GM20431 (cell line): ENCODE data around the gene INPP5K.
"Not testable (repeated sequence)": the region's sequence is repeated elsewhere in the genome, so short reads cannot be mapped to it uniquely, and the experiment has no call there.

ENCODE experiments used
- in situ Hi-C: fragments of 300-500 bp; cut with MseI, MboI; formaldehyde crosslinking; loops from one replicate; pipeline ENCODE4 v1.15.0; 2020; ENCODE audit warnings: low sequenced_read_pairs; ENCODE audit not compliant: unreplicated experiment

The INPP5K gene

GRCh38 chr17:1551741-1552140 lies 35.3 kb upstream of the INPP5K start:
- in situ Hi-C loops, result no loop called here

DNA sequence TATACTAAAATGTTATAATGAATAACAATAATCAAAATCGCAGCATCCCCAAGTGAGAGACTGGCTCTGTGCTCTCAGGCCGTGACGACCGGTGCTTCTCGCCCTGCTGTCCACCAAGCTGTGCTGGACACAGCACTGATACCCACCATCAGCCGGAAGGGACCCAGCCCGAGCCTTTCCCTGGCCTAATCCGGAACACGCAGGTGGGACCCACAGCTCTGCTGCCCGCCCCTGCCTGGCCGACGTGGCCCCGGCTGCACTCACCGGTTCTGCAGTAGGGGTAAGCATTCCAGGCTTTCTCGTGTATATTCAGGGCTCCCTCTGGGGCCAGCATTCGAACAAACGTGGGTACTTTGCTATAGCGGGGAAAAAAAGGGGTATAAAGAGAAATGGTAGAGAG lies 31.6 kb upstream of the INPP5K start:
- in situ Hi-C loops, result no loop called here

- in situ Hi-C loops, result no loop called here
Measured at GRCh38 chr17:1546292-1546922, 30.0 kb upstream of the INPP5K start.

DNA sequence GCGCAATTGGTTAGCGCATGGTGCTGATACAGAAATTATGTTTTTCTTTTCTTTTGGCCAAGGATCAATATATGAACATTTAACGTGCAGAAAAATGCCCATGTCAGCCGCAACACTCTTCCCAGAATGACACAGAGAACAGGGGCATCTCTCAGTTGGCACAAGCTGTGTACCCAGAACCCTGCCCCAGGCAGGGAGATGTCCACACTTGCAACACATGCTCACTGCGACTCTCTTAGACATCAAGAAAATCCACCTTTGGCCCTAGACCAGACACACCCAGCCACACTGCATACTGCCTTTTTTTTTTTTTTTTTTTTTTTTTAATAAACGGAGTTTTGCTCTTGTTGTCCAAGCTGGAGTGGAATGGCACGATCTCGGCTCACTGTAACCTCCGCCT lies 29.2 kb upstream of the INPP5K start:
- in situ Hi-C loops, result no loop called here

DNA sequence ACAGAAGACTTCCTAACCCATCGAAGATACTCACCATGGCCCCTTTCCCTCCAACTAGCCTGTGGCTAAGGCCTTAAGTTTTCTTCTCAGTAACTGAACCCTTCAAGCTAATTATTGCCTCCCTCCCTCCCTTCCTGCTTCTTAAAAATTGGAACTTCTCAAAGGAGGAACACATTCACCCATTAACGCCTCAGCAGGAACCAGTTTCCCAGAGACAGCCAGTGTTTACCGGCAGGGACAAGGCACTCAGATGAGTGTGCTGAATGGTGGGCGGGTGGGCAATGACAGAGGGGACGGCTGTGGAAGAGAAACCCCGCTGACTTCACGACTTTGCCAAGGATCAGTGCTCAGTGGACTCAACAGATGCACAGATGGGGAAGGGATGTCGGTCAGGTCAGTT lies 25.9 kb upstream of the INPP5K start:
- in situ Hi-C loops, result no loop called here

DNA sequence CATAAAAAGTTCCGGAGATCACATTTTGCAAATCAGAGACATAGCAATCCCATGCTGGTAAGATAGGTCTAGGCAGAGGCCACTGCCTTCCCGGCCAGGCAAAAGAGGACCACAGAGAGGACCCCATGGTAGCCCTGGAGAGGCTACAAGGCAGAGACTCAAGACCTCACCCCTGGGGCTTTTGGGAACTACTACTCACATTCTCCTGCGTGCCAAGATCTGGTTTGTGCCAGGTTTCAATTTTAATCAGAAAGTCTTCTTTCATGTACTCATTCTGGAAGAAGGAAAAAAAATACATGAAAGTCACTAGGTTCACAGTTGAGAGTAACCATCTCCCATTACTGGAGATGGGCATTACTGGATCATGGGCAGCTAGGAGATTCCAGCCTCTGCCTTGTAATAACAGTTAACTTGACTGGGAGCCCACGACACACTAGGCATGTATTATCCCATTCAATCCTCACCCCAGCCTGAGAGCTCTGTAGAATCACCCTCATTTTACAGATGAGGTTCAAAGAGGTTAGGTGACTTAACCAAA lies 25.0 kb upstream of the INPP5K start:
- in situ Hi-C loops, result no loop called here

DNA sequence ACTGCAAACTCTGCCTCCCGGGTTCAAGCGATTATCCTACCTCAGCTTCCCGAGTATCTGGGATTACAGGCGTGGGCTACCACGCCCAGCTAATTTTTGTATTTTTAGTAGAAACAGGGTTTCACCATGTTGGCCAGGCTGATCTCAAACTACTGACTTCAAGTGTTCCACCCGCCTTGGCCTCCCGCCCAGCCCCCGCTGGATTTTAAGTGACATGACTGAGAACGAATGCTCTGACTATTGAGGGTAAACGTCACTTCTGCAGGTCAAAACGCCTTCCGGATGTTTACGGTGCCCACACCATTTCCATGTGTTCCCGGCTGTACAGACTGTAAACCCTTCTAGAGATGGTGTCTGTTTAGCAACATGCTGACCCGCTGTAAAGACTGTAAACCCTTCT lies 23.4 kb upstream of the INPP5K start:
- in situ Hi-C loops, result no loop called here

GRCh38 chr17:1535737-1536136 lies 19.3 kb upstream of the INPP5K start:
- in situ Hi-C loops, result no loop called here

- in situ Hi-C loops, result no loop called here
Measured at GRCh38 chr17:1533661-1534325, 17.4 kb upstream of the INPP5K start.

- in situ Hi-C loops, result no loop called here
Measured at GRCh38 chr17:1532836-1533602, 16.6 kb upstream of the INPP5K start.

DNA sequence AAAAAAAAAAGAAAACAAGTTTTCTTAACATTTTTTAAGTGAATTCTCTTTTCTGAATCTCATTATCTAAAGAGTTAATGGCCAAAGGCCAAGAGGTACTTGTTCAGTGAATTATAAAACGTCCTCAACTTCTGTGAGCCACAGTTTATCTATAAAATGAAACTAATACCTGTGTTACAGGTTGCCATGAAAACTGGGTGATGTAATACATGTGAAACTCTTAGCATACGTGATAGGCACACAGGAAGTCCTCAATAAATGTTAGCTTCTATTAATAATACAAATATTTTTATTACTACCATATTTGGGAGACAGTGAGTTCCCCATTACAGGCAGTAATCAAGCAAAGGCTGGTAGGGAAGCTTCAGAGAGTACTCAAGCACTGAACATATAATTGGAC lies 13.5 kb upstream of the INPP5K start:
- in situ Hi-C loops, result no loop called here

- in situ Hi-C loops, result not testable (repeated sequence)
Measured at GRCh38 chr17:1526876-1527275, 10.5 kb upstream of the INPP5K start.

DNA sequence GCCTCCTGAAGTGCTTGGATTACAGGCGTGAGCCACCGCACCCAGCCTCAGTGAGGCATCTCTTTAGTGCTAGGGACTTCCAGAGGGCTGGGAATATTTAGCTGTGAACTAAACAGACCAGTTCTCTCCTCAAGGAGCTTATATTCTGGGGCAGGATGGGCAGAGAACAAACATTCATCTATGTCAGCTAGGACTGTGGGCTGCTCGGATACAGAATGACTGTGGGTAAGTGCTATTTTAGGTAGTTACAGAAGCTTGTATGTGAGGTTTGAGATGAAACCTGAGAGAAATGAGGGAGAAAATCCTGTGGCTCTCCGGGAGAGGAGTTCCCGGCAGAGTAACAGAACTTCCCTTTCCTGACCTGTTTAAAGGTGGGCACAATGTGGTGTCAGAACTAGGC lies 6.2 kb upstream of the INPP5K start:
- in situ Hi-C loops, result loop anchor here (25.0 kb wide), 2 partner anchors 160 to 260 kb away; partner anchors contain the start of gene BHLHA9

- in situ Hi-C loops, result loop anchor here (25.0 kb wide), 2 partner anchors 159 to 259 kb away; partner anchors contain the start of gene BHLHA9
Measured at GRCh38 chr17:1521086-1521640, 4.8 kb upstream of the INPP5K start.

DNA sequence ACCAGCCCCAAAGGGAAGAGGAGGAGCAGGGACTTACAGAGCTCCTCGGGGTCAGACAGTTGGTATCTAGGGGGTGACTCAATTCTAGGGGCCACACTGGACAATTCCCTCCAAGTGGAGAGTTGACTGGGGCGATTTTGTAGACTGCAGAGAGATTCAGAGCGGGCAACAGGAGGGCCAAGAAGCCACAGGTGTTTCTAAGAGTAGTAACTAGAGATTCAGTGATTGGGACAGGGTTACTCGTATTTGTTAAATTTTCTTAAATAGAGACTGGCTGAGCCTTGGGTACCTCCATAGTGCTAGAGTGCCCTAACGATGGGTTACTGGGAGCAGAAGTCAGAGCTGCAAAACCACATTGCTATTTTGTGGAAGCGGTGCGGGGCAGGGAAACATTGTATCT lies 3.3 kb upstream of the INPP5K start:
- in situ Hi-C loops, result loop anchor here (25.0 kb wide), 2 partner anchors 157 to 257 kb away; partner anchors contain the start of gene BHLHA9

GRCh38 chr17:1518410-1518809 lies 2.0 kb upstream of the INPP5K start:
- in situ Hi-C loops, result loop anchor here (25.0 kb wide), 2 partner anchors 156 to 256 kb away; partner anchors contain the start of gene BHLHA9

DNA sequence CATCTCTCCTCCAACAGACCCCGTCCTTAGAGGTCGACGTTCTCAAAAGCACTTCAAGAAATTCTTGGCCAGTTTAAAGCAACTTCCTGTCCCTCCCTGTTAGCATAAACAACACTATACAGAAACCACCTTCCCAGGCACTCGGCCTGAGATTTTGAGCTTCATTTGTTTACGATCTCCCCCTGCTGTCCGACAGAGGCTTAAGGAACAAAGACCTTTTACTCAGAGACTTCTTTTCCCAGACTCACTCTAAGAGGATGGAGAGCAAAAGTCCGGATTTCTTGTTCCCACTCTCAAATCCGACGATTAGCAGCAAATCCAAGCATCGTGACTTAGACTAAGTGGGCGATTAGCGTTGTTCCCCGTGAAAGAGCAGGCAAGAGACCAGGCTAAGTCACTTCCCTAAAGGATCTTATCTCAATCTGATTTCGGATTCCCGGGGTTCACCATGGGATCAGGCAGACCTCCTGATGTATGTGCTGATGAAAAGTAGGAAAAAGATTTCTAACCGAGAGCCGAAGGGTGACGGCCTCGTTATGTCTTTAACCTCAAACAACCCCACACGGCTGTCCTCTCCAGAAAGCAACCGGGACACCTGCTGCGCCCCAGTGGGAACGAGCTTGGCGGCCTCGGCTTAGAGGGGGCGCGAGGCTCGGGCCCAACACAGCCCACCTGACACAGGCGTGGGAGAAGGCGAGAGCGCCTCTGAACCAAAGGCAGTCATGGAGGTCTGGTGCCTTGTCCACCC lies 598 bp downstream of the INPP5K start:
- in situ Hi-C loops, result loop anchor here (25.0 kb wide), 2 partner anchors 154 to 254 kb away; partner anchors contain the start of gene BHLHA9

- in situ Hi-C loops, result loop anchor here (25.0 kb wide), 2 partner anchors 150 to 250 kb away; partner anchors contain the start of gene BHLHA9
Measured at GRCh38 chr17:1512351-1512750, 4.1 kb downstream of the INPP5K start.

DNA sequence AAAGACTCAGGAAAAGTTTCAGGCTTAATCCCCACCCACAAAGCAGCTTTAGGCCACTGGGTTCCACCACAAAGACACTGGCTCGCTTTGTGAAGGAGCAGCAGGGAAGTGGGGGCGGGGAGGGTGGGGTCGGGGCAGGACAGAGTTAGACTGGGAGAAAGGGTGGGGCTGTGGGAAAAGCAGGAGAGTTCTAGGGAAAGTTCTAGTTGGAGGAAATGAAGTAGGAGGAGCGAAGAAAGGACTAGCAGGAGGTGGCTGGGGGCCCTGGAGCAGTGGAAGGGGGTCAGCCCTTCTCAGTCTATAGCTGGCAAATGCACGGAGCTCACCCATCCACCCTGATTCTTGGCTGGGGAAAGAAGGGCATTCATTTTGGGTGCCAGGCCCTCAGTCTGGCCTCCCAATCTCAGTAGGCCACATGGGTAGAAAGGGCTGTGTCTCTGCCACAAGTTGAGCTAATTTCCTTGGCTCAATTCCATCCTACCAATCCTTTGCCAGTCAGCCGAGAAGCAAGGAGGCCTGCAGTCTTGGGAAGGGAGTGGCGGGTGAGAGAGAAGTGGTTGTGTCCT lies 4.6 kb downstream of the INPP5K start:
- in situ Hi-C loops, result loop anchor here (25.0 kb wide), 2 partner anchors 150 to 250 kb away; partner anchors contain the start of gene BHLHA9
